ENCODE results near the gene MAB21L2. TPM values are rescaled to one million over a fixed set of nuclear protein-coding genes. Genes with fewer than 3 reads are reported as not detected.

Gene MAB21L2
- polyA plus RNA-seq, 3 donors, result not detected

- Histone ChIP-seq H3K79me2 (ENCODE audit: insufficient read depth, low read length) (no peaks in the 10 kb centered on the region), H3K27ac (ENCODE audit: low read depth in 1 of 2, low read length in 2 of 2) (no peak overlapping the region), H3K9me3 (replicated peaks in 1 of 2; ENCODE audit: control insufficient read depth in 1 of 2, insufficient read depth in 1 of 2, low read length in 2 of 2) (no peaks in the 10 kb centered on the region), H3K4me3 (replicated peaks in 1 of 3; ENCODE audit: low read depth in 2 of 3, low read length in 3 of 3) (no peak overlapping the region), H3K4me1 (ENCODE audit: control insufficient read depth in 1 of 2, insufficient read depth in 2 of 2, low read length in 2 of 2) (no peaks in the 10 kb centered on the region), H3K27me3 (ENCODE audit: control insufficient read depth in 2 of 2, insufficient read depth in 2 of 2, low read length in 2 of 2) (no peaks in the 10 kb centered on the region), H3K36me3 (replicated peaks in 1 of 2; ENCODE audit: control insufficient read depth in 1 of 2, insufficient read depth in 2 of 2, low read length in 2 of 2) (no peaks in the 10 kb centered on the region), H3K9ac (ENCODE audit: insufficient read depth, low read length, poor library complexity, severe bottlenecking) (no peak overlapping the region), H2AFZ (ENCODE audit: insufficient read depth, low read depth, low read length, poor library complexity, severe bottlenecking) (no peak overlapping the region), H3K4me2 (replicated peaks; ENCODE audit: extremely low read depth, low read length, poor library complexity, severe bottlenecking) (no peak overlapping the region), H4K20me1 (ENCODE audit: insufficient read depth, low read length) (no peaks in the 10 kb centered on the region)
- Mint-ChIP-seq H3K4me1 (no peaks in the 10 kb centered on the region), H3K36me3 (peaks cover 4% of the 10 kb centered on the region in 2 donors), H3K9me3 (no peaks in the 10 kb centered on the region), H3K27ac (no peak overlapping the region), H3K4me3 (no peak overlapping the region), H3K27me3 (ENCODE audit: low read depth in 3 of 3) (no peaks in the 10 kb centered on the region)
- intact Hi-C loops (cut with micrococcal nuclease), result no loop called here
- no peak for DNase-seq
- 98% methylated on average over 12 of the region's 12 CpGs for WGBS (ENCODE audit: insufficient coverage)
- TF ChIP-seq CTCF (IDR thresholded peaks at IDR 0.05), result no peak
These were observed 17.0 kb downstream of the MAB21L2 start for GRCh38 chr4:150598909-150599308.

GRCh38 chr4:150599547-150599946, 17.6 kb downstream of the MAB21L2 start:
- no peak for TF ChIP-seq CTCF (IDR thresholded peaks at IDR 0.05)
- no peaks in the 10 kb centered on the region for H3K4me1 Mint-ChIP-seq
- no peak overlapping the region for H3K4me3 ChIP-seq (replicated peaks in 1 of 3; ENCODE audit: low read depth in 2 of 3, low read length in 3 of 3)

More at GRCh38 chr4:150599547-150599946, 17.6 kb downstream of the MAB21L2 start:
- H3K4me2 ChIP-seq (replicated peaks; ENCODE audit: extremely low read depth, low read length, poor library complexity, severe bottlenecking), result no peak overlapping the region
- no peaks in the 10 kb centered on the region for H3K27me3 ChIP-seq (ENCODE audit: control insufficient read depth in 2 of 2, insufficient read depth in 2 of 2, low read length in 2 of 2)
- no peaks in the 10 kb centered on the region for H3K79me2 ChIP-seq (ENCODE audit: insufficient read depth, low read length)
- no peak for DNase-seq
- H3K9me3 ChIP-seq (replicated peaks in 1 of 2; ENCODE audit: control insufficient read depth in 1 of 2, insufficient read depth in 1 of 2, low read length in 2 of 2), result no peaks in the 10 kb centered on the region
- no peaks in the 10 kb centered on the region for H3K36me3 ChIP-seq (replicated peaks in 1 of 2; ENCODE audit: control insufficient read depth in 1 of 2, insufficient read depth in 2 of 2, low read length in 2 of 2)
- H4K20me1 ChIP-seq (ENCODE audit: insufficient read depth, low read length), result no peaks in the 10 kb centered on the region
- H3K4me3 Mint-ChIP-seq, result no peak overlapping the region
- intact Hi-C loops (cut with micrococcal nuclease), result no loop called here
- H3K27ac Mint-ChIP-seq, result no peak overlapping the region
- peaks cover 4% of the 10 kb centered on the region in 2 donors for H3K36me3 Mint-ChIP-seq
- H3K27me3 Mint-ChIP-seq (ENCODE audit: low read depth in 3 of 3), result no peaks in the 10 kb centered on the region
- no peak overlapping the region for H3K27ac ChIP-seq (ENCODE audit: low read depth in 1 of 2, low read length in 2 of 2)
- no peaks in the 10 kb centered on the region for H3K9me3 Mint-ChIP-seq
- no CpG with 5 or more reads among the region's 1 CpG for WGBS (ENCODE audit: insufficient coverage)
- H3K9ac ChIP-seq (ENCODE audit: insufficient read depth, low read length, poor library complexity, severe bottlenecking), result no peak overlapping the region
- H3K4me1 ChIP-seq (ENCODE audit: control insufficient read depth in 1 of 2, insufficient read depth in 2 of 2, low read length in 2 of 2), result no peaks in the 10 kb centered on the region
- no peak overlapping the region for H2AFZ ChIP-seq (ENCODE audit: insufficient read depth, low read depth, low read length, poor library complexity, severe bottlenecking)
